HK-2 (cell line): Measurements from ENCODE around the gene HDHD5.

ENCODE experiments used
- DNase-seq: peaks from one replicate; pipeline ENCODE4 v3.0.0-alpha.2; 2018; ENCODE audit not compliant: unreplicated experiment

HDHD5 gene

GRCh38 chr22:17105143-17106129 is 53.6 kb downstream of the HDHD5 start:
- DNase-seq = no peak

- DNase-seq = no peak
Observed at GRCh38 chr22:17104336-17104935, 54.6 kb downstream of the HDHD5 start.

GRCh38 chr22:17103351-17103750 is 55.7 kb downstream of the HDHD5 start:
- DNase-seq = no peak

GRCh38 chr22:17102297-17102667 is 56.8 kb downstream of the HDHD5 start:
- no peak for DNase-seq

GRCh38 chr22:17101475-17102296 is 57.4 kb downstream of the HDHD5 start:
- DNase-seq = no peak

GRCh38 chr22:17100621-17101020 is 58.5 kb downstream of the HDHD5 start:
- no peak for DNase-seq

- DNase-seq = no peak
Observed at GRCh38 chr22:17098379-17098819, 60.7 kb downstream of the HDHD5 start.

- DNase-seq = no peak
Observed at GRCh38 chr22:17097701-17098100, 61.4 kb downstream of the HDHD5 start.

GRCh38 chr22:17097062-17097461 is 62.0 kb downstream of the HDHD5 start:
- DNase-seq = no peak

- DNase-seq = no peak
Observed at GRCh38 chr22:17096071-17096470, 63.0 kb downstream of the HDHD5 start.

GRCh38 chr22:17095538-17095937 is 63.5 kb downstream of the HDHD5 start:
- DNase-seq = no peak

GRCh38 chr22:17093081-17093480 is 66.0 kb downstream of the HDHD5 start:
- no peak for DNase-seq

GRCh38 chr22:17091851-17092250 is 67.2 kb downstream of the HDHD5 start:
- DNase-seq = no peak

GRCh38 chr22:17090550-17090949 is 68.5 kb downstream of the HDHD5 start:
- DNase-seq = no peak
